Fibroblast of lung (primary cell): ENCODE measurements around the gene HERPUD1. TPM values are rescaled to one million over a fixed set of nuclear protein-coding genes. Genes with fewer than 3 reads are reported as not detected.
A peak's percentile ranks its signal among the peaks of the same experiment; 100 is the strongest.

Source experiments
- DNase-seq, 2 donors: peaks; one replicate each; pipeline versions ENCODE4 v3.0.0 to v3.0.0-alpha.2; 2010; ENCODE audit warnings: low read depth in 2 of 2
- H2AFZ ChIP-seq: 2 replicates; pipeline ENCODE4 v1.5.1; 2012; ENCODE audit warnings: low read length, control low read depth, inconsistent platforms
- H3K27ac ChIP-seq: 2 replicates; pipeline ENCODE4 v1.5.1; 2011; ENCODE audit warnings: low read length, control low read depth; ENCODE audit not compliant: insufficient read depth
- H3K27me3 ChIP-seq: 2 replicates; pipeline ENCODE4 v1.5.1; 2011; ENCODE audit warnings: mild to moderate bottlenecking, low read length; ENCODE audit not compliant: control insufficient read depth, insufficient read depth
- H3K36me3 ChIP-seq: 2 replicates; pipeline ENCODE4 v1.5.1; 2011; ENCODE audit warnings: low read length; ENCODE audit not compliant: control insufficient read depth, insufficient read depth
- H3K4me1 ChIP-seq: 2 replicates; pipeline ENCODE4 v1.5.1; 2011; ENCODE audit warnings: low read length; ENCODE audit not compliant: control insufficient read depth, insufficient read depth; ENCODE audit errors: extremely low read depth
- H3K4me2 ChIP-seq: 2 replicates; pipeline ENCODE4 v1.5.1; 2011; ENCODE audit warnings: low read length, control low read depth; ENCODE audit not compliant: insufficient read depth; ENCODE audit errors: extremely low read depth
- H3K4me3 ChIP-seq, 4 experiments: fragments of 200-600 bp in 1 of 4; sonication (generic) in 1 of 4; replicated peaks in 1 of 4; 2 replicates each; pipeline ENCODE4 v1.5.1; 2011 to 2016; ENCODE audit warnings: low read length in 4 of 4, low read depth in 3 of 4, mild to moderate bottlenecking in 3 of 4, control low read depth in 2 of 4, inconsistent platforms in 1 of 4, mixed read lengths in 1 of 4; ENCODE audit not compliant: insufficient read depth in 1 of 4; ENCODE audit errors: control extremely low read depth in 1 of 4
- H3K79me2 ChIP-seq: 2 replicates; pipeline ENCODE4 v1.5.1; 2012; ENCODE audit warnings: mild to moderate bottlenecking, low read length, inconsistent platforms; ENCODE audit not compliant: control insufficient read depth, insufficient read depth
- H3K9ac ChIP-seq: 2 replicates; pipeline ENCODE4 v1.5.1; 2011; ENCODE audit warnings: mild to moderate bottlenecking, low read length, control low read depth; ENCODE audit not compliant: insufficient read depth
- H3K9me3 ChIP-seq: 2 replicates; pipeline ENCODE4 v1.5.1; 2012; ENCODE audit warnings: low read depth, low read length; ENCODE audit not compliant: control insufficient read depth, insufficient read depth
- H4K20me1 ChIP-seq: 2 replicates; pipeline ENCODE4 v1.5.1; 2011; ENCODE audit warnings: low read length; ENCODE audit not compliant: control insufficient read depth, insufficient read depth; ENCODE audit errors: extremely low read depth
- CTCF ChIP-seq, 2 donors: IDR thresholded peaks in 1 of 2; conservative IDR thresholded peaks in 1 of 2; 1 replicate in 1 of 2; 2 replicates in 1 of 2; pipeline ENCODE4 v1.5.1; 2011 to 2012; ENCODE audit warnings: low read length in 2 of 2, control low read depth in 1 of 2, inconsistent platforms in 1 of 2, low read depth in 1 of 2, mild to moderate bottlenecking in 1 of 2
- EZH2 ChIP-seq: IDR thresholded peaks from 2 replicates; pipeline ENCODE4 v1.5.1; 2012; ENCODE audit warnings: low read length, control low read depth, mild to moderate bottlenecking; ENCODE audit errors: missing control alignments
- polyA plus RNA-seq, 2 donors: library from polyadenylated mRNA; depleted of rRNA in 1 of 2; stranded (reverse) in 1 of 2; unstranded in 1 of 2; fragments of >200 nt; gene quantifications; 2 replicates each; pipeline ENCODE4 v1.2.1, GENCODE V29; 2011 to 2012; ENCODE audit warnings: missing spikeins in 1 of 2
- total RNA-seq: library from RNA; depleted of rRNA; stranded (reverse); fragments of >200 nt; gene quantifications from 2 replicates; pipeline ENCODE4 v1.2.1, GENCODE V29; 2014

Gene HERPUD1
- total and polyA plus RNA-seq, 2 donors (not counting 1 experiment from before 2014, with no cell fraction given): 117 to 199 TPM

GRCh38 chr16:56987692-56988091 lies 55.8 kb downstream of the HERPUD1 start:
- H2AFZ ChIP-seq: no peak overlapping the region
- no peak for DNase-seq
- H4K20me1 ChIP-seq: no peaks in the 10 kb centered on the region
- H3K9ac ChIP-seq: no peak overlapping the region
- peaks cover 33% of the 10 kb centered on the region for H3K79me2 ChIP-seq
- H3K4me1 ChIP-seq: peaks cover 20% of the 10 kb centered on the region
- H3K27me3 ChIP-seq: no peaks in the 10 kb centered on the region
- peak overlapping the region in 1 of 4 experiments; percentile 85 for H3K4me3 ChIP-seq
- no peak overlapping the region for H3K27ac ChIP-seq
- no peak overlapping the region for H3K4me2 ChIP-seq
- H3K36me3 ChIP-seq: peaks cover 5% of the 10 kb centered on the region
- H3K9me3 ChIP-seq: no peaks in the 10 kb centered on the region
- TF ChIP-seq CTCF (conservative IDR thresholded peaks at IDR 0.05 in 1 of 2, IDR thresholded peaks at IDR 0.05 in 1 of 2; ENCODE audit: low read depth in 1 of 2, low read length in 2 of 2): no peak
- no peak for TF ChIP-seq EZH2

- DNase-seq: no peak
- Histone ChIP-seq H4K20me1 (no peaks in the 10 kb centered on the region), H3K9me3 (no peaks in the 10 kb centered on the region), H3K4me1 (peaks cover 20% of the 10 kb centered on the region), H3K27ac (peak overlapping the region; percentile 82), H3K9ac (peak overlapping the region; percentile 75), H3K79me2 (peaks cover 37% of the 10 kb centered on the region), H3K4me2 (peak overlapping the region; percentile 87), H3K27me3 (no peaks in the 10 kb centered on the region), H3K4me3 (peak overlapping the region; percentile 78 to 85 (median 80)), H3K36me3 (peaks cover 5% of the 10 kb centered on the region), H2AFZ (peak overlapping the region; percentile 25)
- TF ChIP-seq EZH2 (no peak), CTCF (conservative IDR thresholded peaks at IDR 0.05 in 1 of 2, IDR thresholded peaks at IDR 0.05 in 1 of 2; ENCODE audit: low read depth in 1 of 2, low read length in 2 of 2) (no peak)
These were observed 56.4 kb downstream of the HERPUD1 start for GRCh38 chr16:56988161-56988947.

GRCh38 chr16:56988948-56989945 lies 57.3 kb downstream of the HERPUD1 start, which contains the start of gene NLRC5:
TSS of gene NLRC5 (plus strand) at chr16:56989557. CDS start at chr16:57020713, 31,156 bp downstream.
- H4K20me1 ChIP-seq: no peaks in the 10 kb centered on the region
- no peaks in the 10 kb centered on the region for H3K9me3 ChIP-seq
- peak within 1 kb of the TSS; percentile 87 for H3K4me2 ChIP-seq
- peak within 1 kb of the TSS; percentile 75 for H3K9ac ChIP-seq
- H3K27me3 ChIP-seq: no peaks in the 10 kb centered on the region
- peak within 1 kb of the TSS; percentile 46 for H2AFZ ChIP-seq
- peaks cover 3% of the 10 kb centered on the region for H3K36me3 ChIP-seq
- H3K4me3 ChIP-seq: peak within 1 kb of the TSS; percentile 78 to 85 (median 80)
- TF ChIP-seq EZH2: no peak
- no peak for TF ChIP-seq CTCF (conservative IDR thresholded peaks at IDR 0.05 in 1 of 2, IDR thresholded peaks at IDR 0.05 in 1 of 2; ENCODE audit: low read depth in 1 of 2, low read length in 2 of 2)
- DNase-seq: peak; percentile 80 to 84
- peaks cover 45% of the 10 kb centered on the region for H3K79me2 ChIP-seq
- H3K27ac ChIP-seq: peak within 1 kb of the TSS; percentile 82
- H3K4me1 ChIP-seq: peaks cover 18% of the 10 kb centered on the region
